Dermis microvascular lymphatic vessel endothelial cell (primary cell): ENCODE measurements around the gene CDH15. TPM values are rescaled to one million over a fixed set of nuclear protein-coding genes. Genes with fewer than 3 reads are reported as not detected.
"Not testable (repeated sequence)": the region's sequence is repeated elsewhere in the genome, so short reads cannot be mapped to it uniquely, and the experiment has no call there.

Source experiments
- DNase-seq, 2 donors: peaks; one replicate each; pipeline versions ENCODE4 v3.0.0 to v3.0.0-alpha.2; 2010; ENCODE audit warnings: low read depth in 2 of 2
- total RNA-seq: library from RNA; depleted of rRNA; stranded (reverse); fragments of >200 nt; gene quantifications from 2 replicates; pipeline ENCODE4 v1.2.1, GENCODE V29; 2014

The CDH15 gene
- total RNA-seq, 1 donor from 2014 or later: under 0.01 TPM

DNA sequence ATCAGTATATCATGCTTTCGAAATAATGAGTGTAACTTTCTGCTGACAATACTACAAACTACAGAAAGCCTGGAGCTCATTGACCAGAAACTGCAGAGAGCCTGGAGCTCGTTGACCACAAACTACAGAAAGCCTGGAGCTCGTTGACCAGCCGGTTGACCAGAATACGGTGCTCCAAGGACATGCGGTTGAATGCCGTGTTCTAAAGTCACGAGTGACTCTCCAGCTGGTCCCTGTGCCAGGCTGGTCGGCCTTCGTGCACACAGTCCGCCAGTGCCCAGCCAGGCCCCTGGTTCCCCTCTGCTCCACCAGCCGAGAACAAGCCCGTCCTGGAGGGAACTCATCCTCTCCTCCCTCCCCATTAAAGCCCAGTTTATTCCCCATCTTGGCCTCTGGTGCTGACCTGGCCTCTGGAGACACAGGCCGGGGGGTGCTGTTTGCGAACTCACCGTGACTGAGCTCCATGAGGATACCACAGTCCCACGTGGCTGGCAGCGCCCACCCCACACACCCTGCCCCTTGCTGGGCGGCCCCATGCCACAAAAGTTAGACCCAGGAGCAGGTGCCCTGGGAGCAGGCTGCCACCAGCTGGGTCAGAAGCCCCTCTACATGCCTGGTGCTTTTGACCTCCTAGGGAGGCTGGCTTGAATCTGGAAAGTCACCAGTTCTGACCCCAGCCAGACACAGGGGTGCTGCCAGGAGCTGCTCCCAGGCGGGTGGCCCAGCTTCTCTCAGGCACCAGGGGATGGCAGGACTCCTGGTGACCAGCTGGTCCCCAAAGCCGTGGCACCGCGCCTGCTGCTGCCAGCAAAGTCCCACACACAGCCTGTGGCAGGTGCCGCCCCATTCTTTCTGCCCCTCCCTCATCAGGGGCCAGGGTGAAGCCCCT lies 15.5 kb upstream of the CDH15 start:
- DNase-seq: no peak

DNA sequence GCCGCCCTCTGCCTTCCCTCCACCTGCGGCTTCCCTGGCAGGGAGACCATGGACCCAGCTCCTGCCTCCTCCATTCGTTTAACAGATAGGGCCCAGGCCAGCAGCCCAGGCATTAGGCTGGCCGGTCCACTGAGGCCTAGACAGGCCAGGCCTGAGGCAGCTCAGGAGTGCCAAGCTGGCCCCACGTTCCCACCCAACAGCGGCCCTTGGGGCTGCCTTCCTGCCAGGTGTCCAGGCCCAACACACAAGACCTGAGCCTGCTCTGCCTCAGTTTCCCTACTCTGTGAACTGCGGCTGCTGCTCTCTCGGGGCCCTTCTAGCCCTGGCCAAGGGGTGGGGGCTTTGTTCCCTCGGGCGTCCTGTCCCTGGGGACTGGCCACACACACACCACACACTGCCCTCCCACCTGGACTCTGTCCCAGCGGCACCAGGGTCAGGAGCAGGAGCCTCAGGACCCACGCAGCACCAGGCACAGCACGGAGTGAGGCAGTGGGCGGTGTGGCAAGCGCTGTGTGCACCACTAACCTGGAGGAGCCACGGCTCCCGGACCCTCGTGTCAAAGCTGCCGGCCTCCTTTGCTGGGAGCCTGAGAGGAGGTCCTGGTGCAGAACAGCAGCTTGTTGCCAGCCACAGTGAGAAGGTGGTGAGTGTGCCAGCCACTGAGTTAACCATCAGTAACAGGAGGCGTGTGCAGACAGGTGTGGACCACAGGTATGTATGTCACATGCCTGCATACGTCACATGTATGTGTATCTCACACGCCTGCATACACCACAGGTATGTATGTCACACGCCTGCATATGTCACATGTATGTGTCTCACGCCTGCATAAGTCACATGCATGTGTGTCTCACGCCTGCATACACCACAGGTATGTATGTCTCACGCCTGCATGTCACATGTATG lies 14.6 kb upstream of the CDH15 start:
- no peak for DNase-seq

DNA sequence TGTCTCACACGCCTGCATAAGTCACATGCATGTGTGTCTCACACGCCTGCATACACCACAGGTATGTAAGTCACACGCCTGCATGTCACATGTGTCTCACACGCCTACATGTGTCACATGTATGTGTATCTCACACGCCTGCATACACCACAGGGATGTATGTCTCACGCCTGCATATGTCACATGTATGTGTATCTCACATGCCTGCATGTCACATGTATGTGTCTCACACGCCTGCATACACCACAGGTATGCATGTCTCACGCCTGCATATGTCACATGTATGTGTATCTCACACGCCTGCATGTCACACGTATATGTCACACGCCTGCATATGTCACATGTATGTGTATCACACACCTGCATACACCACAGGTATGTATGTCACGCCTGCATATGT lies 13.8 kb upstream of the CDH15 start:
- no peak for DNase-seq

DNA sequence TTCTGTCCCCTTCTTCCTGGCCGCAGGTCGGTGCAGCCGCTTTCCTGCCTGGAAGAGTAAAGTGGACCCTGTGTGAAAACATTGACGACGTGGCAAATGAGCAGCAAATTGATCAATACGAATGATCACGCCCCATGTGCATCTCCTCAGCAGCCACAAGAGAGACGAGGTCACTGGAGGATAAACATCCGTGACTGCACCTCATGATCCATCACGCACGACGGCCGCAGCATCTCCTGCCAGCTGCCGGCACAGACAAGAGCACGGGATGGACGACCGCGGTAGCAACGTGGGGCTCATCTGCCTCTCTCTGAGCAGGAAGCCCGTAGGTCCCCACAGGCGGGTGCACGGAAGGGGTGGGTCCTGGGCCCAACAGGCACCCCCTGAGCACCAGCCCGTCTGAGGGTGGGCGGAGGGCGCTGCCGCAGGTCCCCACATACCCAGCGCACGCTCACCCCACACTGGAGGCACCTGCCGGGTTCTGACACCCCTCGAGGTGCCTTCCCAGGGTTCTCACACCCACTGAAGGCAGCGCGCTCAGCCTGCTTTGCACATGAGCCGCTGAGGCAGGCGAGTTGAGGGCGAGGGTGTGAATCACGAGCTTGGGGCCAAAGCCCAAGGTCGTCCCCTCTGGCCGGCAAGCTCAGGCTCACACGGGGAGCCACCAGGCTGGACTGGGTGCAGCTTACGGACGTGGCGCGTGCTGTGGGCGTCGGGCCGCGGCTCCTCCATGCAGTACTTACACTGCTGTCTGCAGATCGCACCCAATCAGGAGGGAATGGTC lies 12.3 kb upstream of the CDH15 start:
- DNase-seq: no peak

DNA sequence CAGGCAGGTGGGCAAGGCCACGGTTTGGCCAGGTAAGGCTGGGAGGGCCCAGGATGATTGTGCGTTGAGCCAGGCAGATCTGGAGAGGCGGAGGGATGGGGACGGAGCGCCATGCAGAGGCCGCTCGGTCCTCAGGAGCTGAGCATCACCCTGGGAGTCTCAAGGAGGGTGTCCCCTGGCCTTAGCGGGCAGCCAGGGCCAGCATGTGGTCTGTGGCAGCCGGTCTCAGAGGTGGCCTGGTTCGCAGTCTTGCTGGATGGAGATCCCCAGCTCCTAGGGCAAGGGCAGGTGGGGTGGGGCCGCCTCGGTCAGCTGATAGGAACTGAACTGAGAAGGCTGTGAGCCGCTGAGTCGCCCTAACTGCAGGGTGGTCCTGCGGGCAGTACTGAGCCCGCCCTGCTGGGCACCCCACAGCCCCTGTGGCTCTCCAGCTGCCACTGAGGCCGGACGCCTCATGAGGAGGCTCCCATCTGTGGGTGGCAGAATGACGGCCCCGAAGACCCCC lies 11.6 kb upstream of the CDH15 start:
- no peak for DNase-seq

DNA sequence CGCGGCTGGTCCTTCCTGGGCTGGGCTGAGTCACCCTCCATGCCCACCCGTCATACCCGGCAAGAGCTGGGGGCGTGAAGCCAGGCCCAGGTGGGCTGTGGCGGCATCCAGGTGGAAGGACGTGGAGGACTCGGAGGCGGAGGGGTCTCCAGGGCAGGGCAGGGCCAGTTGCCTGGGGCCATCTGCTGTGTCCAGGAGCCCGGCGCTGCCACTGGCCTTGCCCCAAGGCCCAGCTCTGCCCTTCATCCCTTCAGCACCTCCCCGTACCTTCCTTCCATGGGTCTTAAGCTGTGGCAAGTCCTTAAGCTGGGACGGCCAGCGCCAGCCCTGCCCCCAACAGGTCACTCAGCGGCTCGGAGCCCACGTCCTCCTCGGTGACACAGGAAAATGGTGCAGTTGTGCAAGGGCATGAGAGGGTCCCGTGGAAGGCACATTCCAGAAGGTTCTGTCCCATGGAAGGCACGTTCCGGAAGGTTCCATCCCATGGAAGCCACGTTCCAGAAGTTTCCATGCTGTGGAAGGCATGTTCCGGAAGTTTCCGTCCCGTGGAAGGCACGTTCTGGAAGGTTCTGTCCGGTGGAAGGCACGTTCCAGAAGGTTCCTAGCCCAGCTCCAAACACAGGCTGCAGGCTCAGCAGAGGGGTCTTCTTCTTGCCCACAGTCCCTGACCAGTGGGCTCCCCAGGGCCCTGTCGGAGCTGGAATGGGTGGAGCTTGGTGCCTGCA lies 10.4 kb upstream of the CDH15 start:
- DNase-seq: no peak

DNA sequence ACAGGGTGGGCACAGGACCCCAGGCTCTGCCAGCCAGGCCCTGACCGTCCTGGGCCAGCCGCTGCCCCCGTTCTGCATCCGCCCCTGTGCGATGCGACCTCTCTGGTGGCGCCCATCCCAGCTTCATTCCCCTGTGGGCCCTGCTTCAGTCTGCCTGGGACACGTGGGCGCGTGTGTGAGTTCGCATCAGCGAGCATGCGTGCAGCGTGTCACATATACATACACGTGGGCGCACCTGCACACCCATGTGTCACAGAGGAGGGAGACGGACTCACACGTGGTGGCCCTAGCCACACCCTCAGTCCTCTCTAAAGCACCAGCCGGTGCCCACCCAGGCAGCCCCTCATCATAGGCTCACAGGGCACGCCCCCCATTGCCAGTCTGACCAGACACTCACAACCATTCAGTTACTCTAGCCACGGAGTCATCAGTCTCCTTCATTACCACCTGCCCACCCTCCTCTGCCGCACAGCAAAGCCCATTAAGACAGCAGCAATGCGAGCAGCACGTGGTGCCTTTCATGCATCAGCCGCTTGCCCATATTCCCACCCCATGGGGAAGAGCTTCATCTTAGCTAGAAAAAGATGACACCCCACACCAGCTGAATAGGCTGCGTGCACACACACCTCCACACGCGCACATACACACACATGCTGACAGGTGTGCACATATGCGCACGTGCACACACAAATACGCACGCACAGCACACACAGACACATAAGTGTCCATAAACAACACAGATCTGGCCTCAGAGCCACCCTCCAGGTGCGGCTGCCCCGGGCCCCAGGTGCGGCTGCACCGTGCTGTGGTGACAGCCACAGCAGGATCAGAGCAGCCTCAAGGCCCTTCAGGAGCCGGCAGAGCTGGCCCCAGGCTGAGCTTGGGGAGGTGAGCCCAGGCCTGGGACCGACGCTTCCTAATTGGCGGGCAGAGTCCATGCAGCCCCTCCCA lies 9.5 kb upstream of the CDH15 start:
- DNase-seq: no peak

DNA sequence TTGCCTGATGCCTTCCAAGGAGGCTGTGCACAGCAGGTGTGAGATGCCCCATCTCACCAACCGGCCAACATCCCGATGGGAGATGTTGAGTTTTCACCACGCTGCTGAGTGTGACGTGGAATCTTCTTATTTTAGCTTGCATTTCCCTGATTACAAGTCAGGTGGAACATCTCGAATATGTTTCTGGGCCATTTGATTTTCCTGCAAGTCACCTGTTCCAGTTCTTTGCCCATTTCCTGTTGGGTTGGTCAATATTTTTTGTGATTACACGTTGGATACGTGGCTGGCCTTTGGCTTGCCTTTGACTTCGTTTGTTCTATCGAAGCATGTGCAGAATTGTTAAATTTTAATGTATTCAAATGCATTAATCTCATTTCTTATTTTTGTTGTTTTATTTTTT lies 8.3 kb upstream of the CDH15 start:
- no peak for DNase-seq

DNA sequence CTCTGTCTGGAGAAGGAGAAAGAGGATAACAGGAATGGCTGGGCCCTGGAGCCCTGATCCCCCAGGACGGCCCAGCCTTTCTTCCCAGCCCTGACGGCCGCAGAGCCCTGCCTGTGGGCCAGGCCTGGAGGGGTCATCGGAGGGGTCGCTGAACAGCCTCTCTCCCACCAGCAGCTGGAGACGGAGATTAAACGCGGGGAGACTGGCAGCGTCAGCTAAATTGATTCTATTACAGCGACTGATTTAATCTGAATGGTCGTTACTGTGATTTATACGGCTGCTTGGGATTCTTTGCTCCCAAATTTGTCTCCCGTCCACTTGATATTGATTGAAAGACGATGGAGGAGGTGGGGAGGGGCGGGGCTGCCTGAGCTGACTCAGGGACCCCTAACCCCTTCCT lies 7.1 kb upstream of the CDH15 start:
- no peak for DNase-seq

DNA sequence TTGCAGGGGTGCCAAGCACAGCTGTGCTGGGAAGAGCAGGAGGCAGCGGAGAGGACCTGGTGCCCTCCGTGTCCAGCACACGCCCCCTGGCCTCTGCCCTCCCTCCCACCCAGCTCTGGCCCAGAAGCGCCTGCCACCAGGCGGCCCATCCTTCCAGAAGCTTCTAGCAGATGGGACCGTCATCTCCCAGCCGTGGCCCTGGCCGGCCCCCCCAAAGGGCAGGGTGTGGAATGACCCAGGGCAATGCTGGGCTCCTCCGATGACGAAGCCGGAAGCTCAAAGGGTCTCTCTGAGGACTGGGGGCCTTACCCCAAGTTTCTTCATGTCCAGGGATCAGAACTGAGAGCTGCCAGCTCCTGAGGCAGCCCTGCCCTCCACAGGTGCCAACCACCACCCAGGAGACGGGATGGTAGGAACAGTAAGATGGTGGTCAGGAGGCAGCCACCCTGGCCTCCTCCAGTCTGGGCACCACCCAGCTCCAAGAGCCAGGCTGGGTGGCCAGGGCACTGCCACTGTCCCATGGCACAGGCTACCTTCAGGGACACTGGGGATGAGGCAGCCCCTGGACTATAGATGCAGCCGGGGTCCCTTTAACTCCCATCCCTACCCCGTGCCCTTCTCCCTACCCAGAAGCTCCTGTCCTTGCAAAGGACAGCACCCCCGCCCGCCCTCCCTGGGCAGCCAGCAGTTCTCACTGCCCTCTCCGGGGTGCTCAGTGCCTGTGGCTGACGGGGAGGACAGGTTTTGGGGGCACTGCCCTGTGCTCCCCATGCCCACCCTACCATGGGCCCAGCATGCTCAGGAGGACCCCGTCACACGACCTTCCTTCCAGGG lies 6.5 kb upstream of the CDH15 start:
- no peak for DNase-seq

DNA sequence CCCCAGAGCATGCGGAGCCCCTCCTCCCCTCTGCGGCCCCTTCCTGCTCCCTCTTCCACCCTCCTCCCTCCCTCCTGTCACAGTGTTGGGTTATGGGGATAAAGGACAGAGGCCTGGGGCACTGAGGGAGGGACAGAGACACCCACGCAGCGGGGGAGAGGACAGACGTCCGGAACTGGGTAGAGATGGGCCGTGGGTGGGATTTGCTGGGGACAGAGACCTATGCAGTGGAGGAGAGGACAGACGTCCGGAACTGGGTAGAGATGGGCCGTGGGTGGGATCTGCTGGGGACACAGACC lies 5.9 kb upstream of the CDH15 start:
- DNase-seq: not testable (repeated sequence)

DNA sequence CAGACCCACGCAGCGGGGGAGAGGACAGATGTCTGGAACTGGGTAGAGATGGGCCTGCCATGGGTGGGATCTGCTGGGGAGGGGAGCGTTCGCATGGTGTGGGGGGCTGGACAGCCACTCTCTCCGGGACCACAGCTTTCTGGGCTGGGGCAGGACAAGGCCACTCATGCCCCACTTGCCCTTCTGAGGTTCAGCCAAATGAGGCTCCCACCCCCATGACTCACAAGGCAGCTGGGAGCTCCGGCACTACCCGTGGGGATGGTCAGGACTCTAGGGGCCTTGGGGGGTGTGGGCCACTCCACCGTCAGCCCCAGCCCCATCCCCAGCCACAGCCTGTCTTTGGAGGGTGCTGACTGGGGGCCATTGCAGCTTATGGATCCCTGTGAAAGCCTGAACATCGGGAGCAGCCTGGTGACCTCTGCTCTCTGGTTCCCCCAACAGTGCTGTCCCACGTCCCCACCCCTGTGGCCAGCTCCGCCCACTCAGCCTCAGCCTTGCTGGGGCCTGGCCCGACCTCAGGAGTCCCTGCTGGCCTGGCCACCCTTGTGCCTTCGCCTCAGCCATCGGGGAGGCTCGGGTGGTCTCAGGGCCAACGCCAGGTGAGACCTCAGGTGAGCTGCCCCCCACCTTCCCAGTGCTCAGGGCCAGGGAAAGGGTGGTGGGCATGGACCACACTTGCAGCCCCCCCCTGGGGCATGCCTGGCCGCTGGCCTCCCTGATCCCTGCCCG lies 4.7 kb upstream of the CDH15 start:
- DNase-seq: no peak

DNA sequence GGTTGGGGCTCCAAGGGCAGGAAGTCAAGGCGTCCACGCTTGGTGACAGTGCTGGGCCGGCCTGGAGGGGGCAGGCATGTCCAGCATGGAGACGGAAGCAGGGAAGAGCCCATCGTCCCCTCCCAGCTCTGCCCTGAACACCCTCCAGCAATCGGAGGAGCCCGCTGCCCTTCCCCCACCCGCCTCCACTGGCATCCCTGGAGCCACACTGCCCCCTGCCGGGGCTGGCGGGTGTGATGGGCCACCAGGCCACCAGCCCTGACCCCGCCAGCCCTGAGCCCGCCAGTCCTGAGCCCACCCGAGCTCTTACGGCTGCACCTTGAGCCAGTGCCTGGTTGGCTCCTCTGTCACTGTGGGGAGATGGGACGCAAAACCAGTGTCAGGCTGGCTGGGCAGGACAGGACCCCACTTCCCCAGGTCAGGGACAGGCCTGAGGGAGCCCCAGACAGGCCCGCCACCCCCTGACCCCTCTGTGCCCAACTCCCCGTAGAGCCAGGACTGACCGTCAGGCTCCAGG lies 4.1 kb upstream of the CDH15 start:
- DNase-seq: peak; percentile 41 to 60

DNA sequence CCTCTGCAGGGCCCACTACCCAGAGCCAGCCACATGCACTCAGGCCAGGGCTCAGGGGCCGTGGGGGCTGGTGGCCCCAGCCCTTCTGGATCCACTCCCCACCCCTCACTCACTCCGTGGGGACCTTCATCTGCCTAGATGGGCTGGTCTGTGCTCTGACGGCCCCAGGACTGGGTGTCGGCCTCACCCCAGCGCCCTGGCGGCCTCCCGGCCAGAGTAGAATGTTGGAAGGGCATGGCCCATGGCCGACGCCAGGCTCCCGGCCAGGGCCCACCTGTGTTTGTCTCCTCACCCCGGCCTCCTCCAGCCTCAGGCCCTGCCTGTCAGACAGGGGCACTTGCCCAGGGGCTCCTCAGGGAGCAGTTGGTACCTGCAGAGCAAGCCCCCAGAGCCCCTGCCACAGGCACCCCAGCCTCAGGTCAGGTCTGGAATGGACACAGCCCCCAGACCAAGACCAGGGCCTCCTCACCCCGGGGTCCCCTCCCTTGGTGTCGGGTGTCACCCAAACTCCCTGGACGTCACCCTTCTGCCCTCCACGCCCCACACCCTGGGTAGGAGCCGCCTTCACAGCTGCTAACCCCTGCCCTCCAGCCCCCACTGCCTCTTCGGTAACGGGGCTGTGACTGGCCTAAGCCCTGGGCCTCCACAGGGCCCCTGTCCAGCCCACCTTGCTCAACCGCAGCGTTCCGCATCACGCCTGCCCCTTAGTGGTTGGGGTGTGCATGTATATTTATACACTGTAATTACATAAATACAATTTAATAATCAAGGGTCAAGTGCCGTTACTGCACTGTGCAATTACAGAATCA lies 3.0 kb upstream of the CDH15 start:
- DNase-seq: no peak

DNA sequence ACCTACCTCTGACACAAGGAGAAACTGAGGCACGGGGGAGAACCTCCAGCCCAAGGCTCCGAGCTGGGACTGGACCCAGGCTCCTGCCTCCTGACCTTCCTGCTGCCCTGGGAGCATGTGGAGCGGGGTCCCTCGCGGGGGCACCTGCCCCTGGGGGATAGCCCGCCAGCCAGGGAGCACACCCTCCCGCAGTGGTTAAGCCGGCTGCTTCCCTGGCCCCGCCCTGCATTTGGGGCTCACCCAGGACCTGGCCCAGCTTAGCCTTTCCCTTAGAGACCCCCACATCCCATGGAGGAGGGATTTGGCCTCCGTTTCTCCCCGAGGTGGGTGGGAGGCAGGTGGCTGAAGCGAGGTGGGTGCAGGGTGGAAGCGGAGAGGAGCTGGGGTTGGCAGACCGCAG lies 1.8 kb upstream of the CDH15 start:
- no peak for DNase-seq

DNA sequence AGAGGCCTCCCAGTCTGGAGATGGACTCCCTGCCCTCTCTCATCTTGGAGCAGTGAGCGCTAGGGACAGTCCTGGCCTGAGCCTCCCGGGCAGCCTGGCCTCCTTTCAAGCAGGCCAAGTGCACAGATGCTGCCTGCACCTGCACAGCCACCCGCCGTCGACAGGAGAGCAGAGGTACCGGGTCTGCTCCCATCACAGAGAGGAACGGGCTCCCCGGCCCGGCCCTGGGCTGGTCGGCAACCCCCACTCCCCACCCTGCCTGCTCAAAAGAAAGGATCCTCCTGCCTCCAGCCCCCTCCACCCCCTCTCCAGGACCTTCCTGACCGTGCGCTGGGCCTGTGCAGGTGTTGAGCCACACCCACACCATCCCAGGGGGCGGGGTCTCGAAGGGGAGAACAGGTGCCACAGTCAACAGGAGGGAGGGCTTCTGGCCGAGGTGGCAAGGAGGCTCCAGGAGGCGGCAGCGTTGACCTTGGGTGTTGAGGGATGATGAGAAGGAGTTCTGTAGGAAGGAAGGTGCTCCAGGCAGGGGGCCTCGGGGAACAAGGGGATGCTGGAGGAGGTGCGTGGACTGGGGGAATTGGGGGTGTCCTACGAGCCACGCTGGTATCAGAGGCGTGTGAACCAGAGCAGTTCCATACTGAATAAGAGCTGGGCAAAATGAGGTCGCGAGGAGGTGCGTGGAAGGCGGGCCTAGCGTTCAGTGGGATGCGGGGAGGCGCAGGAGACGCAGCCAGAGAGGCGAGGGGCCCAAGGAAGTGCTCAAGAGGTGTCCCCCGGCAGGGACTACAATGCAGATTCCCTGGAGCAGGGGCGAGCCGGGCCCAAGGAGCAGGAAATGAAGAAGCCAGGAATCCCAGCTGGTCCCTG lies 967 bp upstream of the CDH15 start:
- no peak for DNase-seq
